Kidney capillary endothelial cell (primary cell): Measurements from ENCODE around the gene BTBD19.
A peak's percentile ranks its signal among the peaks of the same experiment; 100 is the strongest.
"Not testable (repeated sequence)": the region's sequence is repeated elsewhere in the genome, so short reads cannot be mapped to it uniquely, and the experiment has no call there.

Experiments
- DNase-seq: peaks from one replicate; pipeline ENCODE4 v3.0.0-alpha.2; 2018; ENCODE audit warnings: low spot score

BTBD19 gene

DNA sequence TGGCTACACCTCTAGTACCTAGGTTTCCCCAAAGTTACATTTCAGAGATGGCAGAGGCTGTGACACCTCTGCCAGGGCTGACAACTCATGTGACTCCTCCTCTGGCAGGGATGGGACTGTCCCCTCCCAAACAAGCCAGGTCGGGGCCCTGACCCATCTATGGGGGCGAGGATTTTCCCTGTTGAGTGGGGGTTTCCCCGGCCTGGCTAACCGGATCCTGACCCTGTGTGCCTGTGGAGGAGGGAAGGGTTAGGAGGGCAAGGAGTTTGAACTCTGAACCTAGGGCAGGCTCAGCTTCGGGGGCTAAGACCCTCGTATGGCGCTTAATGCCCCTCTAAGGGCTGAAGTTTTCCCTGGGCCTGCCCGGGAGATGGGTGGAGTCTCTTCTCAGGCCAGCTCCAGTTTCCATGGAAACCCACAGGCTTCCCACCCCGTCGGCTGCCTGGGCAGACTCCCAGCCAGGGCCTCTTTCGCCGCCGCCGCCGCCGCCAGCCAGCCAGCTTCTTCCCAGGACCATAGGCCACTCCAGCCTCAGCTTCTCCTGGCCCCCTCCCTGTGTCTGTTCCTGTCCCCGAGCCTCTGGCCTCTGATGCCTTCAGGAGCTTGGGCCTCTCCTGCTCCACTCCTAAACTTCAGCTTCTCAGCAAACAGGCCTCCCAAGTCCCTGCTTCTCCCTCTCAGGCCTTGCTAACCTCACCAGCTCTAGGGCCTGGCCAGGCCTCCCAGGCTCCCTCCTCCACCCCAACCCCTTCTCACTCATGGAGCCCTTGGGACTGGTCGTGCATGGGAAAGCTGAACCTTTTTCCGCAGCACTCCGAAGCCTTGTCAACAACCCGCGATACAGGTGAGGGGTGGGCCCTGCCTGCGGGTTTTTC lies at the start of gene BTBD19:
TSS of gene BTBD19 (plus strand) at position 461 of the 875 bp plus-strand sequence. CDS start at position 759, 298 bp downstream.
- DNase-seq, result no peak

DNA sequence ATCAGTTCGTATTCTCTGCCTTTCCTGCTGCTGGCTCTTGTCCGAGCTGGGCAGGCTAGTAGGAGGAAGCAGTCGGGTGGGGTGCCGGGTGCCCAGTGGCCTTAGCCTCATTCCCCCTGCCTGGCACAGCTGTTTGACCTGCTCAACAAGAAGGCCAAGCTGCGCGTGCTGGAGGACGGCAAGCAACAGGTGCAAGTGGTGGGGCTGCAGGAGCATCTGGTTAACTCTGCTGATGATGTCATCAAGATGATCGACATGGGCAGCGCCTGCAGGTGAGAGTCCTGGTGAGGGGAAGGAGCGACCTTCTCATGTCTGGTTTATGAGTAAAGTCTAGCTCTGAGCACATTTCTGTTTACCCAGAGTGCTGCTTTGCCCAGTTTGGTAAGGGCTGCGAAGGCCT lies 49.2 kb upstream of the BTBD19 start:
- DNase-seq, result no peak

GRCh38 chr1:44760876-44761275 lies 47.4 kb upstream of the BTBD19 start:
- DNase-seq, result no peak

DNA sequence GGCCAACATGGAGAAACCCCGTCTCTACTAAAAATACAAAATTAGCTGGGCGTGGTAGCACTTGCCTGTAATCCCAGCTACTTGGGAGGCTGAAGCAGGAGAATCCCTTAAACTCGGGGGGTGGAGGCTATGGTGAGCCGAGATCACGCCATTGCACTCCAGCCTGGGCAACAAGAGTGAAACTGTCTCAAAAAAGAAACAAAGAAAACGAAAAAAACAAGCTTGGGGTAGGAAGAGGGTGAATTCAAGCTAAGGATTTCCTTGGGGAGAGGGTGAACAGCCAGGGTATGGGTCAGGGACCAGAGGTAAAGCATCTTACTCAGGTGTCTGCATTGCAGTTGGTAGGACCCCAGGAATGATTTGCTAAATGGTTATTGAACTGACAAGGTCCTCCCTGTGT lies 41.9 kb upstream of the BTBD19 start:
- not testable (repeated sequence) for DNase-seq

GRCh38 chr1:44775078-44775929 lies 33.0 kb upstream of the BTBD19 start, which contains the start of gene RPS8:
TSS of gene RPS8 (plus strand) at chr1:44775540. CDS start at chr1:44775597, 57 bp downstream.
- peak; percentile 89 for DNase-seq

GRCh38 chr1:44775930-44776729 lies 32.2 kb upstream of the BTBD19 start:
- DNase-seq, result no peak

DNA sequence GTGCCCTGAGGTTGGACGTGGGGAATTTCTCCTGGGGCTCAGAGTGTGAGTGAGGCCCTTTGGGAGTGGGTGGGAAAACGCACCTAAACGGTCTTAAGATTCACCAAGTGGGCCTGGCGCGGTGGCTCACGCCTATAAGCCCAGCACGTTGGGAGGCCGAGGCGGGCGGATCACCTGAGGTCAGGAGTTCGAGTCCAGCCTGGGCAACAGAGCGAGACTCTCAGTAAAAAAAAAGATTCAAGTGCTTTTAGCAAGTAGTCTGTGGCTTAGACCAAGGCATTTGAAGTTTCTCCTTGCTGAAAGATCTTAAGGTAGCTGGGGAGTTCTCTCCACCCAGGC lies 31.6 kb upstream of the BTBD19 start:
- no peak for DNase-seq

- no peak for DNase-seq
Measured at GRCh38 chr1:44777547-44777946, 30.8 kb upstream of the BTBD19 start.

DNA sequence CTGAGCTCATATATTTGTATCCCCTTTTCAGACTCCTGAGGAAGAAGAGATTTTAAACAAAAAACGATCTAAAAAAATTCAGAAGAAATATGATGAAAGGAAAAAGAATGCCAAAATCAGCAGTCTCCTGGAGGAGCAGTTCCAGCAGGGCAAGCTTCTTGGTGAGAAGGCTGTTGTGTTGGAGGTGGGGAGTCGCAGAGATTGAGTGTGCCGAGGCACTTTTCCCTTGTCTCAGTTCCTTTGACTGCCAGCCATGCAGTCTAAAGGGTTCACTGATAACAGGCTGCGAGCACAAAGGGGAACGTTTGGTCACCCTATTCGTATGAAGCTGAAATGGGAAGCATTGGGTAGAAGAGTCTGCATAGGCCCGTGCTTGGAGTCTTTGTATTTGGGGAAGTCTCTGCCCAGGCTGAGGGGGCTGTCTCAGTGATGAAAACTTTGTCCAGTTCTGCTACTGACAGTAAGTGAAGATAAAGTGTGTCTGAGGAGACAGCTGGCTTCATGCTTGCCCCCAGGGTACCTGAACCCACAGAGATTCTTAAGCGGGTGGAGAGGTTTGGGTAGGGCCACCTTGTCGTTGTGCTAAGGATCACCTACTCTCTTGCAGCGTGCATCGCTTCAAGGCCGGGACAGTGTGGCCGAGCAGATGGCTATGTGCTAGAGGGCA lies 30.2 kb upstream of the BTBD19 start:
- DNase-seq, result no peak

- DNase-seq, result no peak
Measured at GRCh38 chr1:44778705-44779576, 29.4 kb upstream of the BTBD19 start.

GRCh38 chr1:44780583-44781121 lies 27.7 kb upstream of the BTBD19 start:
- no peak for DNase-seq

- DNase-seq, result no peak
Measured at GRCh38 chr1:44783697-44784093, 24.6 kb upstream of the BTBD19 start.

- no peak for DNase-seq
Measured at GRCh38 chr1:44784094-44785028, 24.0 kb upstream of the BTBD19 start.

DNA sequence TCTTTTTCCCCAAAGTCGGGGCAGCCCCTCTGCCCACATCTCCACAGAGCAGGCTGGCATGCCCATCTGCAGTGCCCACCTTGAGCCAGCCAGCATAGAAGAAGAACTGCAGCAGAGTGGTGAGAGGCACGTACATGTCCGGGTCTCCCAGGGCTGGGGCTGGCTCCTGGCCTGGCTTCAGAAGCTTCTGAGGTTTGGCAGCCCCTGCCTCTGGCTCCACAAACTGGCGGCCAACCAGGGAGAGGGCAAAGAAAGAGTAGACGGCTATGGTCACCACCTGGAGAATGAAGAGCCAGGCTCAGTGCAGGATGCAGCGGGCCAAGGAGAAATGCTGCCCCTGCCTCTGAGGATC lies 23.3 kb upstream of the BTBD19 start:
- DNase-seq, result no peak

DNA sequence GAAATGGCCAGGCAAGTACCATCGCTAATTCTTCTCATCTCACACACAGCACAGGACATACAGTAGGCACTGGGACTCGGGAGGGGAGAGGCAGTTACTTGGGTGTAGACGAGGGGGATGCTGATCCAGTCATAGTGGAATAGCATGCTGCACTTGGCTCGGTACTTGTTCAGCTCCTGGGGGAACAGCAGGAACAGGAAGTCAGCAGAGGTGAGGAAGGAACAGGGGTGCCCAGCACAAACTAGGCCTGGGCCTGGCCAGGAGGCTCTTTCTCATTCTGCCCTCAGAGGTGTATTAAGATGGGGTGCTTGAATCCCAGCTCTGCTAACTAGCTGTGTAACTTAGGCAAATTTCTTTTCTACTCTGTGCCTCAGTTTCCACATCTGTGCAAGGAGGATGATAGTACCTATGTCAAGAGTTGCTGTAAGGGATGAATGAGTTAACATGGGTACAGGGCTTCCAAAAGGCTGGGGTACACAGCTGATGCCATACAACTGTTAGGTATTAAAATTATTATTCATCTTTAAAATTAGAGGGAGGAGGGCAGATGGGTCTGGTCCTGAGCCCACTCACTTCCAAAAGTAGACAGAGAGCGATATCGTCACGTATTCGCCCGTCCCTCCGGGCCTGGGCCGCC lies 22.7 kb upstream of the BTBD19 start:
- DNase-seq, result no peak

DNA sequence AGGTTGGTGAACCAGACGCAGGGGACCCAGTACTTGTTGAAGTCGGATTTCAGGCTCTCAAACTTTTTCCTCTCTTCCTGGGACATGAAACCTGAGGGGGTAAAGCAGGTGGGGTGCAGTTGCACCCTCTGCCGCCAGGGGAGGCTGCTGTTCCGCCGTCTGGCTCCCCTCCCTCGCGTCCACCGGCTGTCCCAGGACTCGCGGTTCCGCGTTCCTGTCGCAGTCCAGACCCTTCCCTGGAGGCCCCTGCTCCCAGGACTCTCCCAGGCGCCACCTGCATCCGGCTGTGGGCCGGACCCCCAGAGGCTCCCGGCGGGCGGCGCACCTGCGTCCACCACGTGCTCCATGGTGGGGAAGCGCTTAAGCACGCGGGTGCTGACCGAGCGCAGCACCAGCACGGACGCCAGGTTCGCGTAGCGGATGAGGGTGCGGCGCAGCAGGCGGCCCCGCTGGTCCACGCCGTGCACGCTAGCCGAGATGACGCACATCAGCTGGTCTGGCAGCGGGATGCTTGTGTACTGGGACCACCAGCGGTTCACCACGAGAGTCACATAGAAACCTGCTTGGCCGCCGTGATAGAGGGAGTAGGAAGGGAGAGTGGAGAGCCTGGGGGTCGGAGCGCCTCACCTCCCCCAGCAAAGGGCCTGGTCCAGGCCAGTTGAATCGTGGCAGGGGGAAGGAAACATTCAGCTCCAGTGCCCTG lies 22.0 kb upstream of the BTBD19 start:
- DNase-seq, result no peak

DNA sequence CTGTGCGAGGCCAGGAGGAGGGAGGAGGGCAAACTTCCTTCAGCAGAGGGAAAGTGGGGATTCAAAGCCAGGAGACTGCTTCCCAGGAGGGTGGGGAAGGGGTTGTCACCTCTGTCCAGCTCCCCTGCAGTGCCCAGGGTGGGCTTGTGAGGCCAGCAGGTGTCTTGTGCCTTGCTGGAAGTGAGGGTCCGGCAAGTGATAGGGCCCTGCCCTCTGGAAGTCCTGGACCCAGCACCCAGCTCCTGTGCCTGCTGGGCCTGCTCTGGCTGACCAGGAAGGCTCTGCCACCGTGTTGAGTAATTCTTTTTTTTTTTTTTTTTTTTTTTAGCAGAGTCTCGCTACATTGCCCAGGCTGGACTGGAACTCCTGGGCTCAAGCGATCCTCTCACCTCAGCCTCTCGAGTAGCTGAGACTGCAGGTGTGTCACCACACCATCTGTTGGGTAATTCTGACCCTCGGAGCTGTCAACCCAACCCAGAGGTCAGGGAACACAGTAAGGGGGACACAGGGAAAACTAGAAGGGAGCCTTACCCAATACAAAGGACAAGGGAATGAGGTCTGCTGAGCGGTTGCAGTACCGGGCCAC lies 21.4 kb upstream of the BTBD19 start:
- DNase-seq, result no peak

DNA sequence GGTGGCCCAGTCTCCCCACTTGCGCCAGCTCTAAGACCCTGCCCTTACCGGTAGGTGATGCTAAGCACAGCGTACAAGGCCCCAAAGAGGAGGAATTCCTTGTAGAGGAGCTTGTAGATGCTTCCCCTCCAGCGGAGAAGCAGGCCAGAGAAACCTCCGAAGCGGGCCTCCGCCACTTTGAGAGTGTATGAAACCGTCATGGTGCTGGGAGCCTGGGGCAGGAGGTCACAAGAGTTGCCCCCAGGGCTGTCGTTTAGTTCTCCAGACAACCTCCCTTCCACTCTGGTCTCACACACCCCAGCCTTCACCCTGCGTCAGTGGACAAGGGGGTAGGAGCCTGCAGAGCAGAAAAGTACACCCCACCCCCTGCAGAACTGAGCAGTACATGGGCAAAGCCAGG lies 20.8 kb upstream of the BTBD19 start:
- DNase-seq, result no peak
